SK-N-SH (cell line): ENCODE results near the gene ASF1B. TPM values are rescaled to one million over a fixed set of nuclear protein-coding genes. Genes with fewer than 3 reads are reported as not detected.

ENCODE experiments used
- CTCF ChIA-PET: fragments of 300-600, 350-600 bp; formaldehyde crosslinking; extraction: SDS; loops from one replicate; lab custom pipeline; 2021; lab: Yijun Ruan, JAX
- POLR2A ChIA-PET: fragments of 350-600 bp; sonication (Branson Sonifier 250); formaldehyde crosslinking; extraction: SDS; loops from one replicate; lab custom pipeline; 2020; ENCODE audit warnings: antibody characterized with exemption, inconsistent platforms; lab: Yijun Ruan, JAX
- DNase-seq: peaks from one replicate; pipeline ENCODE4 v3.0.0; 2012
- H2AFZ ChIP-seq: fragments of 200-600 bp; sonication (generic); 2 replicates; pipeline ENCODE4 v1.8.1; 2016; ENCODE audit warnings: antibody characterized with exemption, mild to moderate bottlenecking, low read depth
- H3F3A ChIP-seq: fragments of 200-600 bp; sonication (generic); replicated peaks from 2 replicates; pipeline ENCODE3; 2016; ENCODE audit warnings: antibody characterized with exemption, mild to moderate bottlenecking; ENCODE audit not compliant: insufficient read depth
- H3K27ac ChIP-seq, 2 experiments: fragments of 200-500 bp in 1 of 2; fragments of 200-600 bp in 1 of 2; sonication (Bioruptor generic) in 1 of 2; sonication (generic), shearing (Covaris generic) in 1 of 2; 2 replicates each; pipeline versions ENCODE4 v1.5.1 to v1.6.1; 2014 to 2016; ENCODE audit warnings: low read depth in 2 of 2, inconsistent platforms in 1 of 2, low read length in 1 of 2, mild to moderate bottlenecking in 1 of 2, mixed read lengths in 1 of 2
- H3K27me3 ChIP-seq: fragments of 200-600 bp; sonication (generic), shearing (Covaris generic); 2 replicates; pipeline ENCODE4 v1.6.1; 2016; ENCODE audit warnings: mixed run types; ENCODE audit not compliant: insufficient read depth
- H3K36me3 ChIP-seq, 2 experiments: fragments of 200-500 bp in 1 of 2; fragments of 200-600 bp in 1 of 2; sonication (Bioruptor generic) in 1 of 2; sonication (generic) in 1 of 2; replicated peaks in 1 of 2; 2 replicates each; pipeline versions ENCODE3 to v1.5.1; 2014 to 2016; ENCODE audit warnings: low read length in 1 of 2, mild to moderate bottlenecking in 1 of 2; ENCODE audit not compliant: insufficient read depth in 2 of 2, control insufficient read depth in 1 of 2
- H3K4me1 ChIP-seq, 2 experiments: fragments of 200-500 bp in 1 of 2; fragments of 200-600 bp in 1 of 2; sonication (Bioruptor generic) in 1 of 2; sonication (generic), shearing (Covaris generic) in 1 of 2; 2 replicates each; pipeline versions ENCODE4 v1.5.1 to v1.6.1; 2014 to 2016; ENCODE audit warnings: low read depth in 1 of 2, low read length in 1 of 2, mixed run types in 1 of 2; ENCODE audit not compliant: insufficient read depth in 2 of 2, control insufficient read depth in 1 of 2
- H3K4me2 ChIP-seq: fragments of 200-600 bp; sonication (generic), shearing (Covaris generic); 2 replicates; pipeline ENCODE4 v1.6.1; 2017; ENCODE audit warnings: mixed run types
- H3K4me3 ChIP-seq, 2 experiments: fragments of 200-500 bp in 1 of 2; fragments of 200-600 bp in 1 of 2; sonication (Bioruptor generic) in 1 of 2; sonication (generic), shearing (Covaris generic) in 1 of 2; 2 replicates each; pipeline versions ENCODE4 v1.5.1 to v1.8.1; 2014 to 2016; ENCODE audit warnings: low read depth in 2 of 2, inconsistent platforms in 1 of 2, low read length in 1 of 2, mild to moderate bottlenecking in 1 of 2, mixed read lengths in 1 of 2, moderate library complexity in 1 of 2
- H3K79me2 ChIP-seq: fragments of 200-600 bp; sonication (generic); 2 replicates; pipeline ENCODE4 v1.8.1; 2017; ENCODE audit warnings: mild to moderate bottlenecking; ENCODE audit not compliant: insufficient read depth
- H3K9ac ChIP-seq: fragments of 200-600 bp; sonication (generic); 2 replicates; pipeline ENCODE4 v1.6.1; 2017; ENCODE audit warnings: mixed run types
- H3K9me2 ChIP-seq: fragments of 200-600 bp; sonication (generic); 2 replicates; pipeline ENCODE4 v1.6.1; 2017; ENCODE audit warnings: mixed run types
- H3K9me3 ChIP-seq: fragments of 200-600 bp; sonication (generic); 2 replicates; pipeline ENCODE4 v1.6.1; 2017; ENCODE audit warnings: mixed run types, mild to moderate bottlenecking, moderate library complexity
- H4K20me1 ChIP-seq: fragments of 200-600 bp; sonication (generic); 2 replicates; pipeline ENCODE4 v1.6.1; 2017; ENCODE audit warnings: mild to moderate bottlenecking, mixed run types; ENCODE audit not compliant: insufficient read depth
- ELF1 ChIP-seq: IDR thresholded peaks from 2 replicates; pipeline ENCODE4 v1.4.0; 2012
- EZH2phosphoT487 ChIP-seq: fragments of 200-600 bp; sonication (generic); IDR thresholded peaks from 2 replicates; pipeline ENCODE4 v1.6.1; 2017; ENCODE audit warnings: low read depth, mixed run types, mild to moderate bottlenecking, antibody characterized with exemption, moderate library complexity, borderline replicate concordance
- FOSL2 ChIP-seq: IDR thresholded peaks from 2 replicates; pipeline ENCODE4 v1.4.0; 2012; ENCODE audit warnings: low read depth, mild to moderate bottlenecking, moderate library complexity, borderline replicate concordance
- FOXJ3 ChIP-seq: sonication (generic); formaldehyde crosslinking; IDR thresholded peaks from 2 replicates; pipeline ENCODE4 v1.5.1; 2020; ENCODE audit warnings: mild to moderate bottlenecking, missing genetic modification reagents
- FOXM1 ChIP-seq: IDR thresholded peaks from 2 replicates; pipeline ENCODE4 v1.4.0; 2012; ENCODE audit warnings: low read depth, mild to moderate bottlenecking
- GATA2 ChIP-seq: sonication (generic); formaldehyde crosslinking; IDR thresholded peaks from 2 replicates; pipeline ENCODE4 v1.5.0; 2020; ENCODE audit warnings: mild to moderate bottlenecking, missing genetic modification reagents
- JUND ChIP-seq: IDR thresholded peaks from 2 replicates; pipeline ENCODE4 v1.4.0; 2012
- MEF2A ChIP-seq: IDR thresholded peaks from 2 replicates; pipeline ENCODE4 v1.4.0; 2012; ENCODE audit warnings: low read depth, borderline replicate concordance
- MXI1 ChIP-seq: IDR thresholded peaks from 2 replicates; pipeline ENCODE4 v1.6.1; 2012; ENCODE audit warnings: mild to moderate bottlenecking, low read depth, low read length, improper control_type of control experiment
- RAD21 ChIP-seq: IDR thresholded peaks from 2 replicates; pipeline ENCODE4 v1.6.1; 2012; ENCODE audit warnings: mild to moderate bottlenecking, low read length
- RCOR1 ChIP-seq: fragments of 150-350 bp; IDR thresholded peaks from 2 replicates; pipeline ENCODE4 v1.6.1; 2017; ENCODE audit warnings: antibody characterized with exemption, low read length
- RFX5 ChIP-seq: IDR thresholded peaks from 2 replicates; pipeline ENCODE4 v1.6.1; 2012; ENCODE audit warnings: mild to moderate bottlenecking, improper control_type of control experiment, low read length
- TAF1 ChIP-seq: IDR thresholded peaks from 2 replicates; pipeline ENCODE4 v1.6.1; 2012; ENCODE audit warnings: low read depth, mild to moderate bottlenecking, low read length, moderate library complexity, borderline replicate concordance
- YY1 ChIP-seq: IDR thresholded peaks from 2 replicates; pipeline ENCODE4 v1.4.0; 2012; ENCODE audit warnings: low read depth, mild to moderate bottlenecking
- WGBS: methylation state at CpG from one replicate; pipeline ENCODE4 v1.1.6; 2017; ENCODE audit warnings: low lambda C conversion rate; 5-methylcytosine and 5-hydroxymethylcytosine counted together
- polyA plus RNA-seq, 3 experiments: library from polyadenylated mRNA; depleted of rRNA; stranded (reverse); fragments of >200 nt; gene quantifications; 2 replicates each; pipeline ENCODE4 v1.2.3, GENCODE V29; 2012
- TF ChIP-seq, protein P1 (sequence below): fragments of 150-350 bp; IDR thresholded peaks from 2 replicates; pipeline ENCODE4 v1.6.1; 2017; ENCODE audit warnings: antibody characterized with exemption, low read length, low read depth, borderline replicate concordance
- TF ChIP-seq, protein P2 (sequence below): fragments of 150-350 bp; IDR thresholded peaks from 2 replicates; pipeline ENCODE4 v1.6.1; 2016; ENCODE audit warnings: mild to moderate bottlenecking, low read depth, low read length
- TF ChIP-seq, protein P3 (sequence below): fragments of 200-600 bp; sonication (generic); IDR thresholded peaks from 2 replicates; pipeline ENCODE4 v1.6.1; 2017; ENCODE audit warnings: antibody characterized with exemption, mild to moderate bottlenecking, moderate library complexity
- TF ChIP-seq, protein P4 (sequence below): IDR thresholded peaks from 2 replicates; pipeline ENCODE4 v1.4.0; 2012; ENCODE audit warnings: low read depth, borderline replicate concordance

ASF1B gene
- polyA plus RNA-seq, 1 of the 3 experiments (the other 2 are of a cell fraction), result 19.0 TPM

DNA sequence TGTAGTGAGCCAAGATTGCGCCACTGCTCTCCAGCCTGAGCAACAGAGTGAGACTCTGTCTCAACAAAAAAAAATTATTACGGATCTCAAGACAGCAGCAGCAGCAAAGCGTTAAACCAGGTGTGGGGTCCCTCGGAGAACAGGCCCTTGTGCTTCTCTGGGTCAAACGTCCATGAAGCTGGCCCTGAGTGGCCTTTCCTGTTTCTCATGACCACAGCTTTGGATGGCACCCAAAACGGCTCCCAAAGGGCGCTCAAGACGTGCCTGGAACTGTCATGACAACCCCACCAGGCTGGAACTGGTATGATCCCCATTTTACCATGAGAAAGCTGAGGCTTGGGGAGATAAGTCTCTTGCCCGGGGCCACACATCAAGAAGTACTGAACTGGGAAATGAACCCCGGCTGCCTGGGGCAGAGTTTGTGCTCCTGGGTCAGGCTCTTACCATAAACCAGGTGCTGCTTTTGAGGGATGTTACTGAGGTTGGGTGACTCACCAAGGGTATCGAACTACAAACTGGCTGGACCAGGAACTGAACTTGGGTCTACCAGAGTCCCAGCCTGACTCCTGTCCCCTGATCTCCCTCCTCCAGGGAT is 34.2 kb downstream of the ASF1B start:
- H3K4me1 ChIP-seq, result no peaks in the 10 kb centered on the region
- POLR2A ChIA-PET, result no interaction called here

DNA sequence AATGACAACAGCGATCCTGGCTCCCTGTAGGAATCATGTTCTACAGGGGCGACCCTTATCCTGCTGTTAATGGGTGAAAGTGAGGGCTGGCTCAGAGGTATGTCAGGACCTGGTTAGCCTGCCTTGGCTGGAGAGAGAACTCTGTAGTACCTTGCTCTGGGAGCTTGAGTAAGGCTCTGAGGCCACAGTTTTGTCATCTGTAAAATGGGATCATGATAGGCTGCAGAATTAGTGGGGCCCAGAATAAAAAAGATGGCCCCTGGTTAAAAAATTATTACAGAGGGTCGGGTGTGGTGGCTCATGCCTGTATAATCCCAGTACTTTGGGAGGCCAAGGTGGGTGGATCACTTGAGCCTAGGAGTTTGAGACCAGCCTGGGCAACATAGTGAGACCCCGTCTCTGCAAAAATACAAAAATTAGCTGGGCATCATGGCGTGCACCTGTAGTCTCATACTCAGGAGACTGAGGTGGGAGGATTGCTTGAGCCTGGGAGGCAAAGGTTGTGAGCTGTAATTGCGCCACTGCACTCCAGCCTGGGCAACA is 35.3 kb downstream of the ASF1B start:
- H3K9me2 ChIP-seq, result no peaks in the 10 kb centered on the region
- CTCF ChIA-PET, result interaction anchor here (1.2 to 1.8 kb wide), 3 partner anchors 13 to 46 kb away, joined by 3 to 9 read pairs (median 5); no protein-coding TSS in a partner anchor
- WGBS, result 95% methylated on average over 3 of the region's 6 CpGs

More for the DNA sequence above, 34.2 kb downstream of the ASF1B start:
- no peak overlapping the region for H3K4me3 ChIP-seq
- no peaks in the 10 kb centered on the region for H3K9me3 ChIP-seq
- no peaks in the 10 kb centered on the region for H4K20me1 ChIP-seq
- no peaks in the 10 kb centered on the region for H3K27me3 ChIP-seq
- H3K27ac ChIP-seq, result no peak overlapping the region
- TF ChIP-seq FOXM1, result no peak
- TF ChIP-seq, protein P1, sequence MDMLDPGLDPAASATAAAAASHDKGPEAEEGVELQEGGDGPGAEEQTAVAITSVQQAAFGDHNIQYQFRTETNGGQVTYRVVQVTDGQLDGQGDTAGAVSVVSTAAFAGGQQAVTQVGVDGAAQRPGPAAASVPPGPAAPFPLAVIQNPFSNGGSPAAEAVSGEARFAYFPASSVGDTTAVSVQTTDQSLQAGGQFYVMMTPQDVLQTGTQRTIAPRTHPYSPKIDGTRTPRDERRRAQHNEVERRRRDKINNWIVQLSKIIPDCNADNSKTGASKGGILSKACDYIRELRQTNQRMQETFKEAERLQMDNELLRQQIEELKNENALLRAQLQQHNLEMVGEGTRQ, result no peak
- TF ChIP-seq, protein P2, sequence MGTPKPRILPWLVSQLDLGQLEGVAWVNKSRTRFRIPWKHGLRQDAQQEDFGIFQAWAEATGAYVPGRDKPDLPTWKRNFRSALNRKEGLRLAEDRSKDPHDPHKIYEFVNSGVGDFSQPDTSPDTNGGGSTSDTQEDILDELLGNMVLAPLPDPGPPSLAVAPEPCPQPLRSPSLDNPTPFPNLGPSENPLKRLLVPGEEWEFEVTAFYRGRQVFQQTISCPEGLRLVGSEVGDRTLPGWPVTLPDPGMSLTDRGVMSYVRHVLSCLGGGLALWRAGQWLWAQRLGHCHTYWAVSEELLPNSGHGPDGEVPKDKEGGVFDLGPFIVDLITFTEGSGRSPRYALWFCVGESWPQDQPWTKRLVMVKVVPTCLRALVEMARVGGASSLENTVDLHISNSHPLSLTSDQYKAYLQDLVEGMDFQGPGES, result no peak
- TF ChIP-seq JUND, result no peak
- TF ChIP-seq TAF1, result no peak
- no peak for TF ChIP-seq RAD21
- no peak for TF ChIP-seq EZH2phosphoT487
- no peak for TF ChIP-seq MXI1
- TF ChIP-seq FOXJ3 (CRISPR knock-in tag), result no peak
- TF ChIP-seq GATA2, result no peak
- TF ChIP-seq MEF2A, result no peak
- TF ChIP-seq, protein P3, sequence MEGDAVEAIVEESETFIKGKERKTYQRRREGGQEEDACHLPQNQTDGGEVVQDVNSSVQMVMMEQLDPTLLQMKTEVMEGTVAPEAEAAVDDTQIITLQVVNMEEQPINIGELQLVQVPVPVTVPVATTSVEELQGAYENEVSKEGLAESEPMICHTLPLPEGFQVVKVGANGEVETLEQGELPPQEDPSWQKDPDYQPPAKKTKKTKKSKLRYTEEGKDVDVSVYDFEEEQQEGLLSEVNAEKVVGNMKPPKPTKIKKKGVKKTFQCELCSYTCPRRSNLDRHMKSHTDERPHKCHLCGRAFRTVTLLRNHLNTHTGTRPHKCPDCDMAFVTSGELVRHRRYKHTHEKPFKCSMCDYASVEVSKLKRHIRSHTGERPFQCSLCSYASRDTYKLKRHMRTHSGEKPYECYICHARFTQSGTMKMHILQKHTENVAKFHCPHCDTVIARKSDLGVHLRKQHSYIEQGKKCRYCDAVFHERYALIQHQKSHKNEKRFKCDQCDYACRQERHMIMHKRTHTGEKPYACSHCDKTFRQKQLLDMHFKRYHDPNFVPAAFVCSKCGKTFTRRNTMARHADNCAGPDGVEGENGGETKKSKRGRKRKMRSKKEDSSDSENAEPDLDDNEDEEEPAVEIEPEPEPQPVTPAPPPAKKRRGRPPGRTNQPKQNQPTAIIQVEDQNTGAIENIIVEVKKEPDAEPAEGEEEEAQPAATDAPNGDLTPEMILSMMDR, result no peak
- no peak overlapping the region for H2AFZ ChIP-seq
- DNase-seq, result no peak
- no peak overlapping the region for H3K9ac ChIP-seq
- H3K36me3 ChIP-seq, result peaks cover 7 to 14% of the 10 kb centered on the region in 2 experiments
- CTCF ChIA-PET, result interaction anchor here (0.9 to 1.8 kb wide), 5 partner anchors 12 to 45 kb away, joined by 3 to 9 read pairs (median 5); partner anchors contain the start of gene MISP3
- 91% methylated on average over 10 of the region's 11 CpGs for WGBS
- no peaks in the 10 kb centered on the region for H3K79me2 ChIP-seq
- H3K9me2 ChIP-seq, result no peaks in the 10 kb centered on the region
- no peak overlapping the region for H3K4me2 ChIP-seq
- H3F3A ChIP-seq, result no peaks in the 10 kb centered on the region

More for the DNA sequence above, 35.3 kb downstream of the ASF1B start:
- H3K9me3 ChIP-seq, result no peaks in the 10 kb centered on the region
- POLR2A ChIA-PET, result no interaction called here
- H3K27me3 ChIP-seq, result no peaks in the 10 kb centered on the region
- no peaks in the 10 kb centered on the region for H3K79me2 ChIP-seq
- no peak overlapping the region for H3K4me3 ChIP-seq
- H3K27ac ChIP-seq, result no peak overlapping the region
- TF ChIP-seq YY1 (no peak), FOSL2 (no peak), RFX5 (no peak), RCOR1 (no peak), ELF1 (no peak)
- TF ChIP-seq, protein P4, sequence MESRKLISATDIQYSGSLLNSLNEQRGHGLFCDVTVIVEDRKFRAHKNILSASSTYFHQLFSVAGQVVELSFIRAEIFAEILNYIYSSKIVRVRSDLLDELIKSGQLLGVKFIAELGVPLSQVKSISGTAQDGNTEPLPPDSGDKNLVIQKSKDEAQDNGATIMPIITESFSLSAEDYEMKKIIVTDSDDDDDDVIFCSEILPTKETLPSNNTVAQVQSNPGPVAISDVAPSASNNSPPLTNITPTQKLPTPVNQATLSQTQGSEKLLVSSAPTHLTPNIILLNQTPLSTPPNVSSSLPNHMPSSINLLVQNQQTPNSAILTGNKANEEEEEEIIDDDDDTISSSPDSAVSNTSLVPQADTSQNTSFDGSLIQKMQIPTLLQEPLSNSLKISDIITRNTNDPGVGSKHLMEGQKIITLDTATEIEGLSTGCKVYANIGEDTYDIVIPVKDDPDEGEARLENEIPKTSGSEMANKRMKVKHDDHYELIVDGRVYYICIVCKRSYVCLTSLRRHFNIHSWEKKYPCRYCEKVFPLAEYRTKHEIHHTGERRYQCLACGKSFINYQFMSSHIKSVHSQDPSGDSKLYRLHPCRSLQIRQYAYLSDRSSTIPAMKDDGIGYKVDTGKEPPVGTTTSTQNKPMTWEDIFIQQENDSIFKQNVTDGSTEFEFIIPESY, result no peak
- TF ChIP-seq, protein P2, result no peak
- H3K4me1 ChIP-seq, result no peaks in the 10 kb centered on the region
- no peak overlapping the region for H3K9ac ChIP-seq
- no peak for DNase-seq
- H4K20me1 ChIP-seq, result no peaks in the 10 kb centered on the region
- no peak overlapping the region for H2AFZ ChIP-seq
- H3K36me3 ChIP-seq, result peaks cover 7 to 20% of the 10 kb centered on the region in 2 experiments
- no peaks in the 10 kb centered on the region for H3F3A ChIP-seq
- H3K4me2 ChIP-seq, result no peak overlapping the region
